Pancreas (tissue), 10 donors: Measurements from ENCODE around the gene FOXL3. TPM values are rescaled to one million over a fixed set of nuclear protein-coding genes. Genes with fewer than 3 reads are reported as not detected.
A peak's percentile ranks its signal among the peaks of the same experiment; 100 is the strongest.

Experiments used
- ATAC-seq, 4 donors: fragments of 200-7000 bp; cut with Tn5 transposase; one replicate each; pipeline versions ENCODE4 v1.8.0 to v1.9.1; 2020; ENCODE audit warnings: mild to moderate bottlenecking in 4 of 4, moderate library complexity in 4 of 4
- DNase-seq, 6 donors: peaks; one replicate each; pipeline ENCODE4 v3.0.0-alpha.2; 2020
- FAIRE-seq: peaks from 2 replicates; lab custom pipeline; 2012; peaks lifted over from hg19 to GRCh38; lab: Jason Lieb, UNC
- H3K27ac ChIP-seq, 4 donors: fragments of 200-600 bp; sonication (generic); 1 replicate in 3 of 4; 2 replicates in 1 of 4; pipeline versions ENCODE4 v1.5.0 to v1.8.0; 2020
- H3K27me3 ChIP-seq, 4 donors: fragments of 200-600 bp; one replicate each; pipeline ENCODE4 v1.8.0; 2021
- H3K36me3 ChIP-seq, 3 donors: fragments of 200-600 bp; sonication (generic) in 1 of 3; one replicate each; pipeline versions ENCODE4 v1.5.0 to v1.8.0; 2020 to 2021
- H3K4me1 ChIP-seq, 3 donors: fragments of 200-600 bp; one replicate each; pipeline ENCODE4 v1.8.0; 2021
- H3K4me3 ChIP-seq, 4 donors: fragments of 200-600 bp; sonication (generic) in 2 of 4; one replicate each; pipeline versions ENCODE4 v1.5.0 to v1.8.0; 2020 to 2021
- H3K9me3 ChIP-seq, 4 donors: fragments of 200-600 bp; one replicate each; pipeline ENCODE4 v1.8.0; 2021
- CTCF ChIP-seq, 4 donors: fragments of 200-600 bp; sonication (generic) in 3 of 4; IDR thresholded peaks; one replicate each; pipeline versions ENCODE4 v1.5.0 to v1.8.0; 2021; ENCODE audit warnings: antibody characterized with exemption in 4 of 4
- WGBS, 2 donors: extraction: QIAGEN DNeasy Blood & Tissue Kit; methylation state at CpG; one replicate each; pipeline ENCODE4 v1.1.7; 2013; 5-methylcytosine and 5-hydroxymethylcytosine counted together
- intact Hi-C, 3 donors: fragments of 100-400 bp; cut with DNase I; formaldehyde crosslinking; loops; one replicate each; pipeline versions ENCODE4 v1.11.1 to v1.14.2; 2022
- polyA plus RNA-seq, 2 donors: library from polyadenylated mRNA; stranded (reverse); fragments of 200-250 nt; gene quantifications; one replicate each; pipeline ENCODE4 v1.2.3, GENCODE V29; 2013
- total RNA-seq, 6 donors: library from RNA; stranded (reverse); fragmentation: NEBNext Ultra II Directional in 4 of 6; extraction: Animal tissue kit (Norgen Biotek cat#: 25700) in 4 of 6; gene quantifications; one replicate each; pipeline versions ENCODE4 v1.2.1 to v1.2.4, GENCODE V29; 2021 to 2023
- donor health status: healthy with polysubstance abuse.
- donor health status: DM: no; HTN: no; CAD: no; lungs with moderate emphysema.
- donor health status: DM: no; HTN: no; CAD: no.
- donor health status: control.
- donor health status: control.
- donor health status: Bipolar disorder and iron deficiency.
- donor health status: DM: yes; HTN: yes; CAD: no.
- donor health status: DM: no; HTN: no; CAD: no.
- donor health status: DM: no; HTN: no; CAD: no.
- donor health status: DM: yes; HTN: yes; CAD: no.

Gene FOXL3
- total and polyA plus RNA-seq, 8 donors: not detected

GRCh38 chr7:276230-276835 is 13.6 kb upstream of the FOXL3 start:
- Histone ChIP-seq H3K4me3 (no peak overlapping the region), H3K36me3 (no peaks in the 10 kb centered on the region), H3K9me3 (no peaks in the 10 kb centered on the region), H3K27me3 (no peaks in the 10 kb centered on the region), H3K27ac (no peak overlapping the region), H3K4me1 (no peaks in the 10 kb centered on the region)
- FAIRE-seq (no peak), ATAC-seq (no peak), DNase-seq (peak in 2 of 6 donors; percentile 22 to 33)
- no peak for TF ChIP-seq CTCF (IDR thresholded peaks at IDR 0.05)
- intact Hi-C loops: no loop called here
- 70 to 71% methylated on average over 10 of the region's 10 CpGs for WGBS, 2 donors

- no peak for ATAC-seq
- Histone ChIP-seq H3K4me1 (no peaks in the 10 kb centered on the region), H3K9me3 (no peaks in the 10 kb centered on the region), H3K27me3 (no peaks in the 10 kb centered on the region), H3K4me3 (no peak overlapping the region), H3K36me3 (no peaks in the 10 kb centered on the region), H3K27ac (no peak overlapping the region)
- DNase-seq: peak in 1 of 6 donors; percentile 16
- intact Hi-C loops: no loop called here
- FAIRE-seq: no peak
- TF ChIP-seq CTCF (IDR thresholded peaks at IDR 0.05): no peak
- 89 to 91% methylated on average over 4 of the region's 4 CpGs for WGBS, 2 donors
Measured at GRCh38 chr7:277228-277627, 12.7 kb upstream of the FOXL3 start.

GRCh38 chr7:278081-278480 is 11.9 kb upstream of the FOXL3 start:
- no peak overlapping the region for H3K4me3 ChIP-seq
- FAIRE-seq: no peak
- no peaks in the 10 kb centered on the region for H3K36me3 ChIP-seq
- ATAC-seq: no peak
- no peak for DNase-seq
- H3K27me3 ChIP-seq: no peaks in the 10 kb centered on the region
- intact Hi-C loops: no loop called here
- WGBS, 2 donors: 89 to 91% methylated on average over 5 of the region's 5 CpGs
- no peak overlapping the region for H3K27ac ChIP-seq
- H3K4me1 ChIP-seq: no peaks in the 10 kb centered on the region
- H3K9me3 ChIP-seq: no peaks in the 10 kb centered on the region
- no peak for TF ChIP-seq CTCF (IDR thresholded peaks at IDR 0.05)

GRCh38 chr7:279821-280220 is 10.1 kb upstream of the FOXL3 start:
- intact Hi-C loops: no loop called here
- Histone ChIP-seq H3K4me1 (no peaks in the 10 kb centered on the region), H3K9me3 (no peaks in the 10 kb centered on the region), H3K27me3 (no peaks in the 10 kb centered on the region), H3K4me3 (no peak overlapping the region), H3K36me3 (no peaks in the 10 kb centered on the region), H3K27ac (no peak overlapping the region)
- ATAC-seq (no peak), FAIRE-seq (no peak), DNase-seq (peak in 2 of 6 donors; percentile 20 to 28)
- no peak for TF ChIP-seq CTCF (IDR thresholded peaks at IDR 0.05)
- WGBS, 2 donors: 74 to 78% methylated on average over 10 of the region's 10 CpGs

- Histone ChIP-seq H3K36me3 (no peaks in the 10 kb centered on the region), H3K27me3 (no peaks in the 10 kb centered on the region), H3K27ac (no peak overlapping the region), H3K9me3 (no peaks in the 10 kb centered on the region), H3K4me3 (no peak overlapping the region), H3K4me1 (no peaks in the 10 kb centered on the region)
- ATAC-seq (no peak), FAIRE-seq (no peak), DNase-seq (peak in 2 of 6 donors; percentile 19 to 25)
- intact Hi-C loops: no loop called here
- no peak for TF ChIP-seq CTCF (IDR thresholded peaks at IDR 0.05)
- WGBS, 2 donors: 59 to 72% methylated on average over 11 of the region's 11 CpGs
Measured at GRCh38 chr7:280461-280860, 9.5 kb upstream of the FOXL3 start.
